DMS114 treated with DMSO at 0.1 percent for 48 hours (cell line): ENCODE results near the gene KLHL3.
A peak's percentile ranks its signal among the peaks of the same experiment; 100 is the strongest.

Experiments
- DNase-seq: peaks from one replicate; lab custom pipeline; 2025; ENCODE audit not compliant: unreplicated experiment; lab: John Stamatoyannopoulos, UW

The KLHL3 gene

GRCh38 chr5:137743031-137743640, 7.2 kb upstream of the KLHL3 start:
- DNase-seq: peak; percentile 79

- DNase-seq: no peak
Observed at GRCh38 chr5:137741718-137742117, 5.8 kb upstream of the KLHL3 start.

GRCh38 chr5:137739737-137740136, 3.8 kb upstream of the KLHL3 start:
- DNase-seq: no peak

- no peak for DNase-seq
Observed at GRCh38 chr5:137738947-137739346, 3.1 kb upstream of the KLHL3 start.

DNA sequence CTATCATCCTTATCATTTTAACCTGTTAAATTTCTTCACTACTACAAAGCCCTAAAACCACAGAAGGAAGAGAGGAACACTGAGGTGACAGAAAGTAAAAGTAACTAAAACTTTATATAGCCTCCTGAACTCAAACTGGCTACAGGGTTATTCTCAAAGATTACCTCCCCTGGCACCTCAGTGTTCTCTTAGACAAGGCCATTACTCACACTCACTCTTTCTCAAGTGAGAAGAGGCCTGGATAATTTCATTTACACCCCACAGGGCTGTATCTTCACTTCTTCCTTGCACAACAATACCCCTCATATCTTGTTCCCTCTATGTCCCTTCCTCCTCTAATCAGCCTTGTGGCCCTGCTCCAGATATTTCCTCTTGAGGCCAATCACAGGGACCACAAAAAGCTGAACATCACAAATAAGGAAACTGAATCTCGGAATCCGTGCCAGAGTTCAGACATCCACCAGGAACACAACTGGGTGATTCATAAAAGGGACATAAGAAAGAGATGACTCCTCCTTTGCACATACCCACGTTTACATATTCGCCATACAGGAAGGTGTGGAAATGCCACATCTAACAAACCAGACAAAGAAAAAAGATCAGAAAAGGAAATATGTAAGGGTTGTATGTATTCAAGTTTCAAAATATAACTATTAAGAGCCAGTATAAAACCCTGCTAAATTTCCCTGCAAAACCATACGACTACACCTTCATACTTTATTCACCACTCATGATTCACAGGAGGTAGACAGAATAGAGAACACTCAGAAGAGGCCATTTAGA, 1.7 kb upstream of the KLHL3 start:
- no peak for DNase-seq

DNA sequence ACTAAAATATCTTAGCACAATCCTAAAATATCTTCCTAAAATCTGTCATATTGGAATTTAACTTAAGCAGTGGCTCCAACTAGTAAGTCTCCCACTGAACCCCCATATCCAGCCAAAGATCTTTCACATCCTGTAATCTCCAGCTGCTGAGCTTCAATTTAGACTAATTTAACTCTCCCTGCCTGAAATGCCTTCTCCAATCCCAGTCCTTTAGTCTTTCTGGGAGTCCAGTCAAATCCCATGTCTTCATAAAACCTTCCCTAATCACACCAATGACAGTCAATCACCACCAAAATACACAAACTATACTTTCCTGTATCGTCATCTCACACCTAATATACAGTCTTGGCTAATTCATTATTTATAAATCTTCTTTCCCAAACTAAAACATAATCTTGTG, 607 bp upstream of the KLHL3 start:
- no peak for DNase-seq

DNA sequence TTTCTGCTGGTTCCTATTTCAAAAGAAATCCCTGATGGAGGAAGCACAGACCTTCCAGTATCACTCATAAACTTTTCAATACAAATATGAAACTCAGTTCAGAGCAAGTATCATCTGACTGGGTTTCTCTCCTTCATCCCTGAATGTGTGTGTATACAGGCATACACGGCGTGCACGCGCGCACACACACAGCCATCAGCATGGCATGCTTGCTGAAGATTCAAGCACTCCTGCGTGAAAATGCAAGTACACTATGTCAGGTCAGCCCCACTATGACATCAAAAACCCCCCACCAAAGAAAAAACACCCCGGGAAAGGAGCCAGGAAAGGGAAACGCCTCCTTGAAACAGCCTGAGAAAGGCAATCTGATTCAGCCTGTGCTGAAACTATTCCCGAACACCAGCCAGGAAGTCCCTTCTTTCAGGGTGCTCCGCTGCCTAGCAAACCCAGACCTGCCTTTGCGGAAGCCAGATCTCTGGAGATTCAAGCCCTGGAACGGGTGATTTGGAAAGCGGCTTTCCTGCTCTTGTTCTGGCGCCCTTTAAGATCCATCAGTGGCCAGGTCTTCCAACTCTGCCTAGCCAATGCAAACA, 831 bp downstream of the KLHL3 start:
- DNase-seq: no peak

DNA sequence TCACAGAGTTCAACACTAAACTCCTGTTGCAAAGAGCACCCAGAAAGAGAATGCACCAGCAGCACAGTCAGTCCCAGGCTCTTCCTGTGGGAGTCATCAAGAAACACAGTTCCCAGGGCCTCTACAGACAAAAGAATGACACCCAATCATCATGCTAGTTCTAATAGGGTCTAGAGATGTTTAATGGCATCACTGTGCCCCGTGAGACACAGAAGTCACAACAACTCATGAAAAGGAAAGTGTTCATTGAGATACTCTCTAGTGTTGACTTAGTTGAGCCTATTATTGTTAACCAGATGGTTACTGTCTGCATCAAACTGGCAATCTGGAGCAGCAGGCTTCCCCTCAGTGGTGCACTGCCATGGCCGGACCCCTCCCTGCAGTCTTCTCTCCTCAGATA, 1.6 kb downstream of the KLHL3 start:
- DNase-seq: no peak

DNA sequence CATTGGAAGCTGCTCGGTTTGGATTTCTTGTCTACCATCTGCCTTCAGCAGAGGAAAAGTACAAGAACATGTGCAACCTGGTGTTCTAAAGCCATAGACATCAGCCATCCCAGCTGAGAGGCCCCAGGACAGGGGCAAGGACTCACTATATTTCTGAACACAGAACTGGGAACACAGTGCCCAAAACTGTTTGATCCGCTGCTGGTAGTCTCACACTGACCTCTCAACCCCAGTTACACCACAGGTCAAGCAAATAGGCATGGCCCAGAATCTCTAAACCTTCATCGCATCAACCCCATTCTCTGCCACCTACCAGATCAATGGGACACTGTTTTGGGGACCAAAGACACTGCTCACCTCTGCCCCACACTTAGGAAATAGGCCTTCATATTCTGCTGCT, 2.0 kb downstream of the KLHL3 start:
- no peak for DNase-seq

- DNase-seq: no peak
Observed at GRCh38 chr5:137733006-137733405, 2.9 kb downstream of the KLHL3 start.

DNA sequence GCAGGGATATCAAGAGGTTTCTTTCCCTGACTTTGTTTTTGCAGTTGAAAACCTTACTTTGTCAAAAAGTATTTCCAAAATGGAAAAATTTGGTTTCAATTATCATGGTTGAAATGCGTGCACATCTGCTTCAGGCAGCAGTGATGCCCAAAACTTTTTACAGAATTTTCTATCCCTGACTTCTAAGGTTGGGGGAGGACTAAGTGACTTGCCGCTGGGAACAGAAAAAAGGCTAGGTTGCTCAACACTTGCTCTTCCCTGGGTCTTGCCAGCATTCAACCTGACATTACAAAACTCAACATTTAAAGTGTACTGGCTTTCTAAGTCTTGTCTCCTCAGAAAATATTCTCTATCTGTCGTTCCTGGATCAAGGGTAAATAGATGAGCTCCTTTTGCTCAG, 4.7 kb downstream of the KLHL3 start:
- no peak for DNase-seq

- no peak for DNase-seq
Observed at GRCh38 chr5:137730336-137730735, 5.6 kb downstream of the KLHL3 start.

DNA sequence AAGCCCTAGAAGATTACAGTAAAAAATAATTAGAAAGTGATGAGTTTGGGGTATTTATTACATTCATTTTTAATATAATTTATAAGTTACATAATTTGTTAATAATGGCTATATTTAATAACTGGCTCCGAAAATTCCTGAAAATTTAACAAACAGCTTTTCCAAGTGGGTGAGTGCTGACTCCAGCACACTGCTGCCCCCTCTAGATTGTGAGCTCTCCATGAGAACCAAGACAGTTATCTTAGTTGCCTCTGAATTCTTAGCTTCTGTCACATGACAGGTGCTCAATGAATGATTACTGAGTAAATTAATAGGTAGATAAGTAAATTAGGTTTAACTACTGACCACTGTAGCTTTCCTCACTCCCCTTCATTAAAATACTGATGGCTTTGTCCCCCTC, 7.8 kb downstream of the KLHL3 start:
- DNase-seq: no peak

- no peak for DNase-seq
Observed at GRCh38 chr5:137727623-137728022, 8.3 kb downstream of the KLHL3 start.

- no peak for DNase-seq
Observed at GRCh38 chr5:137724251-137724650, 11.6 kb downstream of the KLHL3 start.

GRCh38 chr5:137718611-137719010, 17.3 kb downstream of the KLHL3 start:
- no peak for DNase-seq

GRCh38 chr5:137716337-137716736, 19.6 kb downstream of the KLHL3 start:
- no peak for DNase-seq

DNA sequence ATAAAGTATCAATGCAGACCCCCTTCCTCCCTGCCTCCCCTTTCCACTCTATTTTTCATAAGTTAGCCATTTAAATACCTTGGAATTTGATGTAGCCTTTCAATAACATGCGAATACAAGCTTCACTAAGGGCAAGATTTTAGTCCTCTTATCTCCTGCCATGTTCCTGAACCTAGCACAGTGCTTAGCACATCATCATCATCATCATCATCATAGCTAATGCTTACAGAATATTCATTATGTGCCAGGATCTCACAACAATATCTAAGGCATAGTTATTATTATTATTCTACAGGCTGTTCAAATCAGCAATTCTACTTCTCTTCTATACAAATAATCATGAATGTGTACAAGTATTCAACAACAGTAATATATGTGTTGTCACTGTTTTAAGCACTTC, 20.4 kb downstream of the KLHL3 start:
- no peak for DNase-seq

GRCh38 chr5:137714946-137715345, 20.9 kb downstream of the KLHL3 start:
- DNase-seq: no peak

- DNase-seq: no peak
Observed at GRCh38 chr5:137714494-137714893, 21.4 kb downstream of the KLHL3 start.

- DNase-seq: no peak
Observed at GRCh38 chr5:137712139-137712667, 23.7 kb downstream of the KLHL3 start.

GRCh38 chr5:137710086-137710485, 25.8 kb downstream of the KLHL3 start:
- no peak for DNase-seq
